Middle frontal gyrus (tissue), 1 donor: ENCODE data around the gene ANOS1.

ENCODE experiments used
- DNase-seq: peaks from one replicate; pipeline ENCODE4 v3.0.0-alpha.2; 2015; ENCODE audit warnings: low spot score; ENCODE audit errors: extremely low spot score

The ANOS1 gene

DNA sequence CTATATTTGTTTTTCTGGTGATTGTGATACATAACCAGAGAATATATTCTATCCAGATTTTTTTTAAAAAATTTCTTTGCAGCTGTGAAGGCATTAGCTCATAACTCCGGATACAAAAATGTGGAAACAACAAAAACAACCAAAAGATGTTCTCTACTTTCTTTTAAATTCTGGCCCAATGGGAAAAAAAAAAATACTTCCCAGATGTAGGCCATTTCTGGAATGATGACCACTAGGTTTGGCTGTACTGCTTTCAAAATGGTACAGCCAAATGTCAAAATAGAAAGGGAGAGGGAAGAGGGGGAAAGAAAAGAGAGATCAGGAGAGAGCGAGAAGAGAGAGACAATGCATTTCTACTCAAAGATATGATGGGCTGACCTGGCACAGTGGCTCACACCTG lies 14.6 kb downstream of the ANOS1 start:
- DNase-seq, result no peak

DNA sequence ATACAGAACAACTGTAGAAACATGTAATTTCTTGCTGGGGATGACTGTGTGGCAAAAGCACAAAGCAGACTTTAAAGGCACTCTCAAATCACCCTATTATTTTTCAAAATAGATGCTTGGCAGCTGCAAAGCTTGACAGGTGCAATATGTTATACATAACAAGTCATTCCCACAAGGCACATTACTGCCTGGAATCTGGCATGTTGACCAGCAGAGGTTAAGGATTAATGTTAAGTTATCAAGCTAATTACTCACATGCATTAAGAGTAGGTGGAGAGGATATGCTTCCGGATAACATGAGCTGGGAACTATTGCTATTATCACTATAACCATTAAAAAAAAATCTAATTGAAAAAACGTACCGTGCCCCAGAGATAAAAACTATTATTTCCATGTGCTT lies 17.8 kb downstream of the ANOS1 start:
- no peak for DNase-seq

DNA sequence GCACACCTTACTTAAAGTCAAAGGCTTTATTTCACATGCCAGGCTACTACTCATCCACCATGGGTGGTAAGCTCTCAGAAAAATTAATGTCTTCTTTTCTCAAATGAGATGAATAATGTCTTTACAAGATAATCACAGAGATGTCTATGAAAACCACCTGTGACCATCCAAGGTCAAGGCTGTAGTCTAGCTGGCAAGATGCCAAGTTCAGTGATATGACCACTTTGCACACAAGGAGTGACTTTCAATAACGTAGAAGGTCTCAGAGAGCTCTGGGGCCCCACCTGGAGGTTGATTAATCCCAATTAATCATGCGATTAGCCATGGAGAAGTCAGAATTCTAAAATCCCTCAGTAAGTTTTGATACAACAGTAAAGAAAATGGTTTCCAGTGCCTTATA lies 20.5 kb downstream of the ANOS1 start:
- no peak for DNase-seq

DNA sequence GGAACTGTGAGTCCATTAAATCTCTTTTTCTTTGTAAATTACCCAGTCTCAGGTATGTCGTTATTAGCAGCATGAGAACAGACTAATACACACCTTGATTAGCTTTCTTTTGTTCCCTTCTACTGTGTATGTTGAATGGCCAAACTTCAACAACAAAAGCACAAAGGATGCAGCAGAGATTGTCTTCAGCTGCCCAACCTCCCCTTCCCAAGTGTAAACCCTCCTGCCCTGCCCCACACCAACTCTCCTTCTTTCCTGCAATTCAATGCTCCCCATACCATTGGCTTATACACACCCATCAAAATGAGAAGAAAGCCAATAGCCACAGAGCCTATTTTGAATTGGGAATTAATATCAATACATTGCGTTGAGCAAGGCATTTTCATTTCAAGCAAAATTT lies 27.8 kb downstream of the ANOS1 start:
- DNase-seq, result no peak

DNA sequence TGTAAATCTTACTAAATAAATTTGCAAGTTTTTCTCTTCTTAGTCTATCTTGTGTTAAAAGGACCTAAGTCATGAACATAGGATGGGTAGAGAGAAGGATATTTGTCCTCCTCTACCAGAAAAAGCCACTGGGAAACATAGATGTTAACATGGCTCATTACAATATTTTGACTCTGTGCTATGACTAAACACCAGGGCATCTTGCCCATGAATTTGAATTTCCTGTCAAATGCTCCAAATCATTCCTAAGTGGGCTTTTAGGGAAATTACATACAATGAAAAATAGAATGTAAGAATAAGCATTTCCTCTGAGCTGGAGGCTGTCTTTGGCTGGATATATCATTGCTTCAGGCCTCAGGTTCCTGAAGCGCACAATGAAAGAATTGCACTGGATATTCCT lies 39.1 kb downstream of the ANOS1 start:
- DNase-seq, result no peak

DNA sequence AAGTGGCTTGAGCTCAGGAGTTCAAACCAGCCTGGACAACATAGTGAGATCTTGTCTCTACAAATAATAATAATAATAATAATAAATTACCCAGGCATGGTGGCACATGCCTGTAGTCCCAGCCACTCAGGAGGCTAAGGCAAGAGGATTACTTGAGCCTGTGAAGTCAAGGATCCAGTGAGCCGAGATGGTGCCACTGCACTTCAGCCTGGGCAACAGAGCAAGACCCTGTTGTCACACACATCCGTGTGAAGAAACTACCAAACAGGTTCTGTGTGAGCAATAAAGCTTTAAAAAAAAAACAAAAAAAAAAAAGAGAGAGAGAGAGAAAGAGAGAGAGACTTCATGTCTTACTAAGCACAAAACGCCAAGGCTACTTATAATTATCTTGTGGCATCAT lies 42.5 kb downstream of the ANOS1 start:
- no peak for DNase-seq

DNA sequence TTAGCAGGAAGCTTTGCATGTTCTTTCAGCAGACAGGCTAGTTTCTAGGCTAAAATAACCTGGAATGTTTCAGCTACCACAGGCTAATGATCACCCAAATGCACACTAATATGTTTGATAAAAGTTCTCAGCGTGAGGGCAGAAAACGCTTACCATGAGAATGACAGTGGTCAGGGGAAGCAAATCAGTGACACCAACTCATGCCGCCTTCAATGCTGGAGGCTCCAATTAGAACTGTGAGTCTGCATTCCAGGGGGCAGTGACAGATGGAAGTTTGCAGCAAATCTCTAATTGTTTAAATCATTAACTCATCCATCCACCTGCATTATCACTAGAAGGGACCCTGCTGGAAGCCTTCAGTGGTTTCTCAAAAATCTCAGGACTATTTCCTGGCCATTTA lies 43.2 kb downstream of the ANOS1 start:
- DNase-seq, result no peak

DNA sequence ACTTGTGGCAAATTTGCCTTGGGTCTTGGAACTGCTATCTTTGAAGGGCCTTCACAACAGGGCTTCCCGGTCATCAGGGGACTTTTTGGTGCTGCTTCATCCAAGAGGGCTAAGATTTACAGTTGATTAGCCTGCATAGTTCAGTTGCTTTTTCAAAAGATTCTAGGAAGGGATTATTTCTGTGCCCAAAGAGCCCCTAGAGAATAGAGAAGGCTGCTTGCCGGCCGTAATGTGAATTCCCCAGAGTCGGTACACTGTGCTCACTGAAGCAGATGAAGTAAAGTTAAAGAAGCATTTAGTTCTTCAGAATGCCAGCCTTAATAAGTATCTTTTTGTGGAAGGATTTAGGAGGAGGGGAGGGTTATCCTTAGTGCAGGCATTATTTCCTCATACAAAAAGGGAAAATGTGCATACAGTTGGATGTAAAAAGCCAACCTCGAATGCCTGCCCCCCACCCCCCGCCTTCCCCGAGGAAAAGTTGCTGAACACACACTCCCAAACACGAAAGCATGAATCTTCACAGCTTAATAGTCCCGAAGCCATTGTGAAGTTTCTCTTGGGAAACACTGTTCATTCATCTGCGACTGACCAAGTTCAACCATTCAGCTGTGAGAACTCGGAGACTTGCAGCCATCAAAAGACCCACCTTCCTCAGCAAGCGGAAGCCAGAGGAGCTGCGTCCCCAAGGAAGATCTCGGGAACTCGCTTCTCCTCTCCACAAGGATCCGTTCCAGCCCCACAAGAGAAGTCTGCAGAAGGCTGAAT lies 47.6 kb downstream of the ANOS1 start:
- no peak for DNase-seq

DNA sequence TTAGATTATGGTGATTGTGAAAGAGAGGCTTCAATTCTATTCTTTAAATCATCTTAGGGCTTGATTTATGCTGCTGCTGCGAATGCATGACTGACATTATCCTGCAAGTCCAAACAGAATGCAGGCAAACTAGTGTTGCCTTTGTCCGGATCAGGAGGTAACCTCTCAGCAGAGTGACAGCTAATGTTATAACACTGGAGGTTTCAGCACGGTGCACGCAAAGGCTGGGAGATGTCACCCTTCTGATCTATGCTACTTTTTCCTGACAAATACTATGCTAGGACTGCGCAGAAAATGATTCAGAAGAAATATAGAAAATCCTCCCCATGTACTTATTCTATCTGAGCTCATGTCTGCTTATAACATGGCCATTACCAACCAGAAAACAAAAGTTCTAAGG lies 48.2 kb downstream of the ANOS1 start:
- DNase-seq, result no peak

DNA sequence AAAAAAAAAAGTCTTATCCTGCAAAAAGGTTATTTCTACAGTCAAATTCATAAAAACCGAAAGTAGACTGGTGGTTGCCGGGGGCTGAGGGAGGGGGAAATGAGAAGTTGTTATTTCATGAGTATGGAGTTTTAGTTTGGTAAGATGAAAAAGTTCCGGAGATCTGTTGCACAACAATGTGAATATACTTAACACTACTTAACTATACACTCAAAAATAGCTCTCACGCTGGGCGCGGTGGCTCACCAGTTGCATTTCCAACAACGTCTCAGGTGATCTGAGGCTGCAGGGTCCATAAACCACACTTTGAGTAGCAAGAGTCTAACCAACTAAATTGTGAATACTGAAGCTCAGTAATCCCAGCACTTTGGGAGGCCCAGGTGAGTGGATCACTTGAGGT lies 52.4 kb downstream of the ANOS1 start:
- no peak for DNase-seq

DNA sequence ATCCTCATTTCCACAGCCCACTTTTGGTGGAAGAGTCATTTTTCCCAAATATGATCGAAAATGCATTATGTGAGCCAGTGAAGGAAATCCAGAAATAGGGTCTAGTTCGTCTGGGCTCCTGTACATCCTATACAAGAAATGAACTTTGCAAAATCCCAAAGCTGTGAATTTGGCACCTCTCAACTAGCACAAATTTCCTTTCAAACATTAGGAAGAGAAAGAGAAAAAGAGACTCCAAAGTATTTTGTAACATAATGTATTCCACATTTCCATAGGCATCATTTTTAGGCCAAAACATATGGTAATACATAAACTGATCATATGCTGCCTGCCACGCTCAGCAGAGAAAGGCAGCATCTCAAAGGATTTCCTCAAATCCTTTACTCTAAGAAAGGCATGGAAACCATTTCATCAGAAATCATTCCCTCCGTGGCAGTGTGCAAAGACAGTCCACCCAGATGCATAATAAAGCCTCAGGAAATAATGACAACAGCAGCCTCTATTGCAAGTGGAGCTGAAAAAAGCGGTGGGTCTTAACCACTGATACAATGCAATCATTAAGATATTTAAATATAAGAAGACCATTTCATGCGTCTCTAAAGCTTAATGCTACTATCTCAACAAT lies 56.8 kb downstream of the ANOS1 start:
- DNase-seq, result no peak

DNA sequence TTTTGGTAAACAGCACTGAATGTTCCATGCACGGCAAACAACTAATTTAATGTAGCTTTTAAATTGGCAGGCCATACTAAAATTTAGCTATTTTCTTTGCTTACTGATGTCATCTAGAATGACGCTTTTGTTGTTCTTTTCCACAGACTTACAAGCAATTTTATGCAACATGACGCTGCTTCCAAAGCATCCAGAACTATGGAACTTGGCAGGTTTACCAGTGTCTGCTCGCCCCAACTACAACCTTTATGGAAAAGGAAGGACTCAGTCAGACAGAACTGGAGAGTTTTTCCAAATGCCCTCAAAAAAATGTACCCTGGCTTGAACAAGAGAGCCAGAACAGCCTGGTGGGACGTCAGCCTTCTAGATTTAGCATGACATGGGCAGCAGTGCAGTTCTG lies 58.7 kb downstream of the ANOS1 start:
- DNase-seq, result no peak

DNA sequence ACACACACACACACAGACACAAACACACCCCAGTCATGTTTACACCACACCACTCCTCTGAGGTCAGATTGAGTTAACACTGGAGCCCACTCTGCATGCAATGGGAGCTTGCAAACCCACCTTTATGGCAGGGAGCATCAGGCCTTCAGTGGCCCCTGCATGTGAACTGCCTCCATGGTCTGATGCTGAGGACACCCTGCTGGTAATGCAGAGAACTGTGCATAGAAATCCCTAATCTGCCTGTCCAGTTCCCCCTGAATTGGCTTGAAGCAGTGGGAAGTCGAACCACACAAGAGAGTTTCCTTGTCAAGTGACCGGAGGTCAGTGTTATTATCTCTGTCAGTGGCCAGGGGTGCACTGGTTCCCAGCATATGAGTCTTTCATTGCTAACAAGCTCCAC lies 59.8 kb downstream of the ANOS1 start:
- no peak for DNase-seq

DNA sequence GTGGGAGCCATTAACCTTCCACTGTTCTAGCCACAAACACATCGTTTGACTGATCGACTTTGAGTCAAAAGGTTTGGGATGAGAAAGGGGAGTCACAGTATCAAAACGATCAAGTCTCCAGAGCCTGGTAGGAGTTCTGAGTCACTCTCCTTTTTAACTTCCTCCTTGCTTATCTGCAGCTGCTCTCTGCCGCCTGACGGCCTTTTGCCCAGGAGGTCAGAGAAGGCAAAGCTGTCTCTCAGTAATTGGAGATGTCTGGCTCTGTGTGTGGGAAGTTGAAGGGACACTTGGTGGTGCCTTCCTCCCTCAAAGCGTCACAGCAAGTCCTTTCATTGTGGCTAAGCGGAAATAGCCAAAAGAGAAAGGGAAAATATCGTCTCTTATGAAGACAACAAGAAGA lies 63.1 kb downstream of the ANOS1 start:
- no peak for DNase-seq

DNA sequence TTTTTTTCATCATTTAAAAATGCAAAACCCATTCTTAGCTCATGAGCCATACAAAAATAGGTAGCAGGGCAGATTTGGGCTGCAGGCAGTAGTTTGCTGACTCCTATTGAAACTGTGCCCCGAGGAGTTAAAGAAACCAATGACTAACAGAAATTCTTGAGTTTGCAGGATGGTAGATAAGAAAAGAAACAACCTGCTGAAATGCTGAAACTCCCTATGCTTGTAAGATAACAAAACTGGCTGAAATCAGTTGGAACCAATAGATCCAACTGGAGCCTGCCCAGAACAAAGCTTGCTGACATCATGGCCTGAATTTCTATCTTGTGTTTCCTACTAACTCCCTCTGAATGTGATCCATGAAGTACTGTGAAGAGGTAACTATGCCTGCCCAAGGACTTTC lies 68.6 kb downstream of the ANOS1 start:
- DNase-seq, result no peak

DNA sequence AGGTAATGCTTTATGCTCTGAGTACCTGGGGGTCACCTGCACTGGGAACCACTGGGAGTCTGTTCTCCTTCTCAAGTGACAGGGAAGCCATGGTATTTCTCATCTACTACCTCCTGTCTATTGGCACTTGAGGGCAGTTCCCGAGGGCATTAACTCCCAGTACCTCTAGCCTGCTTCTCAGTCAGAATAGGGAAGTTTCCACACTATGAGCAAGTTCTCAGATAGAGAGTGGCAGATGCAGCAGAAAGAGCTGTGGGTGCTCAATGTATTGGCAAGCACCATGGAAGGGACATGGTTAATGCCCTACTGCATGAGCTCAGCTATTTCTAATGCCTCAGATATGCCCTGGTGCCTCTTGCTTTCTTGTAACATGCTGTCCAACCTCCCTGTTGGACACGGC lies 74.1 kb downstream of the ANOS1 start:
- no peak for DNase-seq

DNA sequence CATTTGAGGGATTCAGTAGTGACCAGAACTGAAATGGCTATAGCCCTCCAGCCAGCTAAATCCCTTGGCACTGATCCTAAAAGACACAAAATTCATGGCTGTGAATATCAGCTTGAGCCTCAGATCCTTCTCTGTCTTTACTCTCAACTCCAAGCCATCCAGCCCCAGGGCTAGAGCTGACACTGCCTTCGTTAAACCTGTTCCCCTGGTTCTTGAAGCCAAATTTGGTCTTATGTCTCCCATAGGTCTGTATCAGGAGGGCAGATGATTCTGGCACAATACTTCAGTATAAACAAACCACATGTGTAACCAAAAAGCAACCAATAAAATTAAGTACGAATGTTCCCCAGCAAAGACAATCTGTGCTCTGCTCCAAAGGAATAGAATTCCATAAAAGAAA lies 78.0 kb downstream of the ANOS1 start:
- no peak for DNase-seq

DNA sequence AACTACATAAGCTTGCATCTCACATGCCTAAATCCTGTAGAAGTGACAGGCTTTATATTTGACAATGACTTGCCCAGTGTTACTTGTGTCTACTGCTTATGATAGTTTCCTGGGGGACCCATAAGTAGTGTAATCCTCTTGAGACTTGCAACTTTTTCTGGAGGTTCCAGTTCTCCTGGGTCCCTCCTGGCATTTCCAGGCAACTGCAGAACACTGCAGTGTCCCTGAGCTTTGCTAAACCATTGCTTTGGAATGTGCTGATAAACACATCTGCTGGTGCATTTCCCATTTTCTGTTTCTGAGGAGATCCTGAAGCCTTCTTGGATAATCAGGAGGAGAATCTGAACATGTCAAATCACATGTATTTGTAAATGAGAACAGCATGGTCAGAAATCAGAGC lies 82.0 kb downstream of the ANOS1 start:
- no peak for DNase-seq

DNA sequence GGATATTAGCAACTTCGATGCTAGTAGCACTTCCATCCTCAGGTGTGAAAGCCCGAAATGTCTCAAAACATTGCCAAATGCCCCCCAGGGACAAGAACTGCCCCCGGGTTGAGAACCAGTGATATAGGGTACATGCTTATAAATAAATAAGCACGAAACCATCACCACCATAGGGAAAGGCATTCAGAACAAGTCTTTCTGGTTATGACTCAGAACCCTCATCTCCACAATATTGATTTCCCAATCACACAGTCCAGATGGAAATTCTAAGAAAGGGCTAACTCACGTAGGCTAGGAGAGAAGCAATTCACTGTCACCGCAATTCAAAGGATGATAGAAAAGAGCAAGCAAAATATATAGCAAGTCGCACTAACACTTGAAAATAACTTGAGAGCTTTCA lies 84.8 kb downstream of the ANOS1 start:
- DNase-seq, result no peak

DNA sequence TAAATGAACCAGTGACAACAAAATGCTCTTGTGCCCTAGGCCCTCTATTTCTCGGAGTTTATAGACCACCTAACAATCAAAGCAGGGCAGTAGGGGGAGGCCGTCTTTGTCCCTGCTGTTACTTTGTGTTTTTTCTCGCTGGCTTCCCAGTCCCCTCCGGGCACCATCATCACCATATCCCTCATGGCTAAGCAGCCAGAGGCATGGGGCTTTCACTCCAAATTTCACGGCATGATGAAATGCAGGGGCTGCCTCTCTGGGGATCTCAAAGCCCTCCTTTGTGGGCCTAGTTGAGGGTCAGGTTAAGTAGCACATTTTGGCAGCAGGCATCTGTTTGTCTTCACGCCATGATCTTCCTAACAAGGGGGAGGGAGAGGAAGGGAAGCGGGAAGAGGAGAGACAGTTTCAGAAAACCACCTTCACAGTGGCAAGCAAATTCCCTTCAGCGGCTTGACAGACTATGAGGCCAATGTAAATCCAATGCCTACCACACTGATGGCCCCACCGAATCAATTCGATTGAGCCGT lies 91.9 kb downstream of the ANOS1 start:
- DNase-seq, result no peak

DNA sequence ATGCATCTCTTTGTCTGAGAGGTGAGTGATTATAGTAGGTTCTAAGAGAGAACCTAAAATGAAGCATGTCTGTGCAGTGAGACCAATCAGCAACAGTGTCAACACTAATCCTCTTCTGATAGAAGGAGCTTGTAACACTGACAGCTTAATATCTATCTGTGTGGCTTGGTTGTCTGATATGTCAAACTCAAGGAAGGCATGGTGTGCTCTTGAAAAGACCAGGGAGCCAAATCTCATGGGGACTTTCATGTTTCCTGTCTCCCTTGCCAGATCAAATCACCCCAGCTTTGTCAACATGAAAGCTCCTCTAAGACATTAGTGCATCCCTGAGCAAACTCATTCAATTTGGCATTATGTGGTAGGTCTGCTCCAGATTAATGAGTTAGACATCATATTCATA lies 95.4 kb downstream of the ANOS1 start:
- no peak for DNase-seq

DNA sequence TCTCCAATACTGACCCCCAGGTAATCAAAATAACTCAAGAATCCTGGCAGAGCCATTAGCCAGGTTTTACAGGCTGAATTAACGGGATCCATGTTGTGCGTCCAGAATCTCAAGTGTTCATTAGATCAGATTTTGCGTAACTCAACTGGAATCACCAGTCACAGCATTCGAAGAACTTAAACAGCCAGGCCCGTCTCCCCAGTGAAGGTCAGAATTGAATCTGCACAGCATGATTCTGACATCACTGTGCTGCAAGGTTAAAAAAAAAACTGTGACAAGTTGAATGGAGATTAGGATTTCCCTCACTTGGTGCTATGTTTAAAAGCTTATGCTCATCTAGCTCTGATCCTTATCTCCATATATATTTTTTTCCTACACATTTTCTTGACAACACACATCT lies 96.1 kb downstream of the ANOS1 start:
- DNase-seq, result no peak

DNA sequence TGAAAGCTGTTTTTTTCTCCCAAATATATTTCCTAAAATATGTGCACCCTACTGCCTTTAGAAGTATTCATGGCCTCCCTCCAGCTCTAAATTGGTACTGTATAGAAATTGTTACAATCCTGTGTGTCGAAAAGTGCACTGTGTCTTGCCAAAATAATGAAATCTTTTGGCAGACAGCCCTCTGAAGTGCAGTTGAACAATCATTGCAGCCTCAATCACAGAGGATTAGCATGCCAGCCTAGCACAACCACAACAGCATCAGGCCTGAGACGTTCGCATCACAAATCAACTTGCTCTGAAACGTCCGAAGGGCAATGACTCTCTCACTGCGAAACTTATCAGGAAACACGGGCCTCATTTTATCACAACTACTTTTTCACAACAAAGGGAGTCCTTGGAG lies 99.0 kb downstream of the ANOS1 start:
- DNase-seq, result no peak
